Gastrocnemius medialis (tissue), 4 donors: ENCODE results near the gene TDRD12. TPM values are rescaled to one million over a fixed set of nuclear protein-coding genes. Genes with fewer than 3 reads are reported as not detected.
"Not testable (repeated sequence)": the region's sequence is repeated elsewhere in the genome, so short reads cannot be mapped to it uniquely, and the experiment has no call there.

Source experiments
- ATAC-seq, 2 donors: fragments of 150-250 bp; one replicate each; pipeline ENCODE4 v1.9.1; 2016
- DNase-seq, 2 donors: peaks; one replicate each; pipeline ENCODE4 v3.0.0-alpha.2; 2019
- H3K27ac ChIP-seq, 4 donors: fragments of 200-600 bp; sonication (generic); 1 replicate in 1 of 4; 2 replicates in 3 of 4; pipeline ENCODE4 v1.5.1; 2016 to 2018; ENCODE audit warnings: mild to moderate bottlenecking in 2 of 4, moderate library complexity in 1 of 4
- H3K27me3 ChIP-seq, 3 donors: fragments of 200-600 bp; sonication (generic) in 2 of 3; 1 replicate in 1 of 3; 2 replicates in 2 of 3; pipeline versions ENCODE4 v1.5.1 to v1.6.0; 2016 to 2019; ENCODE audit warnings: mild to moderate bottlenecking in 1 of 3, moderate library complexity in 1 of 3
- H3K36me3 ChIP-seq, 2 donors: fragments of 200-600 bp; sonication (generic) in 1 of 2; one replicate each; pipeline ENCODE4 v1.5.1; 2017 to 2018
- H3K4me1 ChIP-seq, 2 donors: fragments of 200-600 bp; sonication (generic) in 1 of 2; one replicate each; pipeline ENCODE4 v1.5.1; 2016 to 2017; ENCODE audit warnings: mild to moderate bottlenecking in 2 of 2
- H3K4me3 ChIP-seq, 4 donors: fragments of 200-600 bp; sonication (generic) in 3 of 4; 1 replicate in 1 of 4; 2 replicates in 3 of 4; pipeline ENCODE4 v1.5.1; 2016 to 2019; ENCODE audit warnings: mild to moderate bottlenecking in 2 of 4
- H3K9me3 ChIP-seq, 3 donors: fragments of 200-600 bp; sonication (generic) in 2 of 3; 1 replicate in 1 of 3; 2 replicates in 2 of 3; pipeline ENCODE4 v1.5.1; 2016 to 2019
- CTCF ChIP-seq, 5 experiments: fragments of 450-650 bp in 3 of 5; fragments of 200-600 bp in 2 of 5; sonication (generic) in 2 of 5; IDR thresholded peaks in 4 of 5; conservative IDR thresholded peaks in 1 of 5; 1 replicate in 4 of 5; 2 replicates in 1 of 5; pipeline ENCODE4 v1.5.1; 2016 to 2019; ENCODE audit warnings: antibody characterized with exemption in 5 of 5, mild to moderate bottlenecking in 3 of 5, moderate library complexity in 3 of 5
- POLR2A ChIP-seq, 2 donors: fragments of 450-650 bp; IDR thresholded peaks; one replicate each; pipeline ENCODE4 v1.6.1; 2017; ENCODE audit warnings: antibody characterized with exemption in 2 of 2, mild to moderate bottlenecking in 2 of 2, moderate library complexity in 2 of 2
- in situ Hi-C, 4 donors: fragments of 200-750 bp; cut with MboI; loops; one replicate each; pipeline versions ENCODE4 v1.15.0 to v1.8.0; 2017; ENCODE audit warnings: low sequenced_read_pairs in 4 of 4
- intact Hi-C: fragments of 100-400 bp; cut with DNase I; formaldehyde crosslinking; loops from one replicate; pipeline ENCODE4 v1.15.1; 2023; ENCODE audit warnings: low total_unique reads
- total RNA-seq, 4 donors: library from RNA; depleted of rRNA; stranded (reverse); fragments of >200 nt; gene quantifications; one replicate each; pipeline versions ENCODE4 v1.1.0 to v1.2.3, GENCODE V29; 2016

TDRD12 gene
- total RNA-seq, 4 donors from 2014 or later: 0.10 to 1.0 (median 0.37) TPM

DNA sequence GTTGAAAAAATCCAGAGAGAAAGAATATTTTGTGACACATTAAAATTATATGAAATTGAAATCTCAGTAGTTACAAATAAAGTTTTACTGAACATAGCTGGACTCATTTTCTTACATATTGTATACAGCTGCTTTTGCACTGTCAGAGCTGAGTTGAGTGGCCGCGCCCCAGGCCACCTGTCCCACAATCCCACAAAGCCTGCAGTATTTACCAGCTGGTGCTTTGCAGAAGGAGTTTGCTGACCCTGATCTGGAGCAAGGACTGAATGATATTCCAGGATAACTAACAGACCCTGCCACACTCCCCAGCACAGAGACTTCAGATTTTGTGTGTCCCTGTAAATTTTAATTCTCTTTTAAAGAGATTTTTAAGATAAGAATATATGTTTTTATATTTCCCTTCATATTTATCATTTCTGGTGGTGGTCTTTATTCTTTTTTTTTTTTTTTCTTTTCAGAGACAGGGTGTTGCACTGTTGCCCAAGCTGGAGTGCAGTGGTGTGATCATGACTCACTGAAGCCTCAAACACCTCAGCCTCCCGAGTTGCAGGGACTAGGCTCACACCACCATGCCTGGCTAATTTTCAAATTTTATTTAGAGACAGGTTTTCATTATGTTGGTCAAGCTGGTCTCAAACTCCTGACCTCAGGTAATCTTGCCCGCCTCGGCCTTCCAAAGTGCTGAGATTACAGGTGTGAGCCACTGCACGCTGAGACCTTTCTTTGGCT lies 48.5 kb downstream of the TDRD12 start:
- no peaks in the 10 kb centered on the region for H3K36me3 ChIP-seq
- TF ChIP-seq POLR2A (IDR thresholded peaks at IDR 0.05): no peak
- no peak for TF ChIP-seq CTCF (IDR thresholded peaks at IDR 0.05 in 4 of 5, conservative IDR thresholded peaks at IDR 0.05 in 1 of 5)
- DNase-seq: no peak
- no peak overlapping the region for H3K27ac ChIP-seq
- no peaks in the 10 kb centered on the region for H3K9me3 ChIP-seq
- no peak overlapping the region for H3K4me3 ChIP-seq
- no peaks in the 10 kb centered on the region for H3K4me1 ChIP-seq
- no peak for ATAC-seq
- in situ Hi-C loops: no loop called here
- intact Hi-C loops: no loop called here
- no peaks in the 10 kb centered on the region for H3K27me3 ChIP-seq

DNA sequence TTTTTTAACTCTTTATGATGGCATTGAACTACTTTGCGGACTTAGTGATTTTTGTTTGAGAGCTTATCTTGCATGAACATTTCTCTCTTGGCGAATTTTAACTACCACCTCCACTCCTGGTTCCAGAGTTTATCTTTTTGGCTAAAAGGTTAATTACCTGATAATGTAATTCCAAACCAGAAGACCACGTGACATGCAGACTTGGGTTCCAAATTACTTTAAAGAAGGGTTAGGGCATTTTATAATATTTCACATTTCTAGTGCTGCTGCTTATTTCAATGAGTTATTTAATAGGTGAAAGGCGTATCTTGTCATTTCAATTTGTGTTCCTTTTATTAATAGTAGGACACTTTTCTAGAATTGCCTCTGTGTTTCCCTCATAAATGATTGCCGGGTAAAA lies 52.0 kb downstream of the TDRD12 start:
- H3K27ac ChIP-seq: no peak overlapping the region
- intact Hi-C loops: no loop called here
- H3K27me3 ChIP-seq: no peaks in the 10 kb centered on the region
- no peaks in the 10 kb centered on the region for H3K36me3 ChIP-seq
- DNase-seq (no peak), ATAC-seq (no peak)
- TF ChIP-seq POLR2A (IDR thresholded peaks at IDR 0.05) (no peak), CTCF (IDR thresholded peaks at IDR 0.05 in 4 of 5, conservative IDR thresholded peaks at IDR 0.05 in 1 of 5) (no peak)
- H3K4me1 ChIP-seq: no peaks in the 10 kb centered on the region
- H3K9me3 ChIP-seq: no peaks in the 10 kb centered on the region
- no peak overlapping the region for H3K4me3 ChIP-seq
- in situ Hi-C loops: no loop called here

- intact Hi-C loops (no loop called here), in situ Hi-C loops (no loop called here)
- TF ChIP-seq CTCF (IDR thresholded peaks at IDR 0.05 in 4 of 5, conservative IDR thresholded peaks at IDR 0.05 in 1 of 5) (no peak), POLR2A (IDR thresholded peaks at IDR 0.05) (no peak)
- Histone ChIP-seq H3K27ac (no peak overlapping the region), H3K27me3 (no peaks in the 10 kb centered on the region), H3K4me1 (no peaks in the 10 kb centered on the region), H3K36me3 (no peaks in the 10 kb centered on the region), H3K4me3 (no peak overlapping the region), H3K9me3 (no peaks in the 10 kb centered on the region)
- DNase-seq (no peak), ATAC-seq (no peak)
Observed at GRCh38 chr19:32773126-32773525, 53.6 kb downstream of the TDRD12 start.

DNA sequence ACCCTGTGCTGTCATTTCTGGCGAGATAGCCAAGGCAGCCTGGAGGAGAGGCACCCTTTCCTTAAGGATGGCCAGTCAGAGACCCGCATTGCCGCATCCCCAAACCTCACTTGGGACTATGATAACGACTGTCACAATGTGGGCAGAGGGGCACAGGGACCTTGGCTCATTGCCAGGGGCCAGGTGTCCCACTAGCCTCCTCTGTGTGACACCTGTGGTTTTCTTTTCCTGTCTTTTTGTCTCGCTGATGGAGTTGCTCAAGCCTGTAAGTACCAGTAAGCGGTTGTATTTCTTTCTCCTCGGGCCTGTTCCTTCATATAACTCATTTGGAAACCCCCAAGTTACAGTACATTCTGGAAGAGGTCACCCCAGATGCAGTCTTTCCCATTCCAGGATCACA lies 59.5 kb downstream of the TDRD12 start:
- ATAC-seq: no peak
- no peaks in the 10 kb centered on the region for H3K9me3 ChIP-seq
- in situ Hi-C loops (no loop called here), intact Hi-C loops (no loop called here)
- H3K27me3 ChIP-seq: no peaks in the 10 kb centered on the region
- TF ChIP-seq CTCF (IDR thresholded peaks at IDR 0.05 in 4 of 5, conservative IDR thresholded peaks at IDR 0.05 in 1 of 5) (no peak), POLR2A (IDR thresholded peaks at IDR 0.05) (no peak)
- H3K4me1 ChIP-seq: no peaks in the 10 kb centered on the region
- H3K36me3 ChIP-seq: no peaks in the 10 kb centered on the region
- no peak for DNase-seq
- H3K27ac ChIP-seq: no peak overlapping the region
- H3K4me3 ChIP-seq: no peak overlapping the region

DNA sequence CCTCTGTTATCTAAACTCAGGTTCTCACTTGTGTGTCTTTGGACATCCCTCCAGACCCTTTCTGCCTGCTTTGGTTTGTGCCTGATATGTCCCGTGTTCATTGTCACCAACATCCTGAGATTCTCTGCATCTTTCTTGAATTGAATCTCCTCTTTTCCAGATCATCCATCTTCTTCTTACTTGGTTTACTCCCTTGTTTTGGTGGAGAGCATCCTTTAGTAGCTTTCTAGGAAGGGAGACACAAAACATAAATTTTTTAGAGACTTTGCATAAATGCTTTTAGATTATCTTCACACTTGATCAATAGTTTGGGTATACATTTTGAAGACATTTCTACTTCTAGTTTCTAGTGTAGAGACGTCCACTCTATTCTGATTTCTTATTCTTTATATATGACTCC lies 61.7 kb downstream of the TDRD12 start:
- intact Hi-C loops (no loop called here), in situ Hi-C loops (no loop called here)
- ATAC-seq (no peak), DNase-seq (no peak)
- no peaks in the 10 kb centered on the region for H3K9me3 ChIP-seq
- no peak overlapping the region for H3K27ac ChIP-seq
- no peaks in the 10 kb centered on the region for H3K4me1 ChIP-seq
- no peak for TF ChIP-seq POLR2A (IDR thresholded peaks at IDR 0.05)
- no peak for TF ChIP-seq CTCF (IDR thresholded peaks at IDR 0.05 in 4 of 5, conservative IDR thresholded peaks at IDR 0.05 in 1 of 5)
- H3K27me3 ChIP-seq: no peaks in the 10 kb centered on the region
- no peak overlapping the region for H3K4me3 ChIP-seq
- no peaks in the 10 kb centered on the region for H3K36me3 ChIP-seq

DNA sequence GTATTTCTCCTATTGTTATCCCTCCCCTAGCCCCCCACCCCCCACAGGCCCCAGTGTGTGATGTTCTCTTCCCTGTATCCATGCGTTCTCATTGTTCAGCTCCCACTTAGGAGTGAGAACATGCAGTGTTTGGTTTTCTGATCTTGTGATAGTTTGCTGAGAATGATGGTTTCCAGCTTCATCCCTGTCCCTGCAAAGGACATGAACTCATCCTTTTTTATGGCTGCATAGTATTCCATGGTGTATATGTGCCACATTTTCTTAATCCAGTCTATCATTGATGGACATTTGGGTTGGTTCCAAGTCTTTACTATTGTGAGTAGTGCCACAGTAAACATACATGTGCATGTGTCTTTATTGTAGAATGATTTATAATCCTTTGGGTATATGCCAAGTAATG lies 62.5 kb downstream of the TDRD12 start:
- DNase-seq, H3K9me3 ChIP-seq, H3K27me3 ChIP-seq, in situ Hi-C loops, H3K27ac ChIP-seq, H3K36me3 ChIP-seq, intact Hi-C loops, H3K4me1 ChIP-seq, ATAC-seq, H3K4me3 ChIP-seq: not testable (repeated sequence)

- H3K9me3 ChIP-seq, H3K27ac ChIP-seq, H3K4me3 ChIP-seq, intact Hi-C loops, H3K4me1 ChIP-seq, DNase-seq, in situ Hi-C loops, H3K27me3 ChIP-seq, H3K36me3 ChIP-seq, ATAC-seq: not testable (repeated sequence)
Observed at GRCh38 chr19:32787161-32787813, 67.7 kb downstream of the TDRD12 start.
